ENCODE data around the gene SGCD. TPM values are rescaled to one million over a fixed set of nuclear protein-coding genes. Genes with fewer than 3 reads are reported as not detected.

The SGCD gene
- total and polyA plus RNA-seq, 2 of the 4 experiments (the other 2 are of a cell fraction) = 5.8 to 10.6 TPM

DNA sequence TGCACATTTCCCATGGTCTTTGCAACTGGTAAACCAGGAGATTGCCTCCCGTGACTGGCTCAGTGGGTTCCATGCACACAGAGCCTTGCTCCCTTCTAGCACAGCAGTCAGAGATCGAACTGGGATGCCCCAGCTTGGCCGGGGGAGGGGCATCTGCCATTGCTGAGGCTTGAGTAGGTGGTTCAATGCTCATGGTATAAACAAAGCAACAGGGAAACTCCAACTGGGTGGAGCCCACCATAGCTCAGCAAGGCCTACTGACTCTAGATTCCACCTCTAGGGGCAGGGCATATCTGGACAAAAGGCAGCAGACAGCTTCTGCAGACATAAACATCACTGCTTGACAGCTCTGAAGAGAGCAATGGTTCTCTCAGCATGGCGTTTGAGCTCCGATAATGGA is 456.1 kb downstream of the SGCD start:
- Histone ChIP-seq H3K4me2 (ENCODE audit: low read depth, low read length) (no peak overlapping the region), H3K18ac (ENCODE audit: low read depth, low read length) (no peak overlapping the region), H3K79me1 (ENCODE audit: low read depth in 1 of 2, low read length in 2 of 2) (no peaks in the 10 kb centered on the region), H3K36me3 (ENCODE audit: control insufficient read depth, insufficient read depth, low read length) (no peaks in the 10 kb centered on the region), H2BK120ac (ENCODE audit: low read depth, low read length) (no peak overlapping the region), H3K27me3 (ENCODE audit: control insufficient read depth, insufficient read depth, low read length) (no peaks in the 10 kb centered on the region), H3K27ac (ENCODE audit: insufficient read depth, low read length) (no peak overlapping the region), H2BK15ac (ENCODE audit: low read depth, low read length) (no peak overlapping the region), H2AK9ac (replicated peaks; ENCODE audit: low read depth, low read length, poor library complexity) (no peak overlapping the region), H3K56ac (ENCODE audit: extremely low read depth, insufficient read depth, low read length) (no peak overlapping the region), H3K14ac (replicated peaks; ENCODE audit: low read depth, low read length) (no peak overlapping the region), H3K9me1 (ENCODE audit: insufficient read depth, low read length) (no peaks in the 10 kb centered on the region), H4K20me1 (ENCODE audit: insufficient read depth, low read length) (no peaks in the 10 kb centered on the region), H4K91ac (ENCODE audit: insufficient read depth, low read depth, low read length) (no peak overlapping the region), H2AK5ac (ENCODE audit: low read depth, low read length) (no peak overlapping the region), H2BK20ac (ENCODE audit: low read depth, low read length) (no peak overlapping the region), H3K4ac (ENCODE audit: low read depth, low read length) (no peak overlapping the region), H2BK5ac (ENCODE audit: low read depth, low read length, poor library complexity, severe bottlenecking) (no peak overlapping the region), H3K9me3 (ENCODE audit: control insufficient read depth, insufficient read depth, low read length) (peaks cover 2% of the 10 kb centered on the region; the same call in 1 of the 2 replicates), H4K5ac (ENCODE audit: low read depth, low read length) (no peak overlapping the region), H3K4me3 (ENCODE audit: insufficient read depth, low read depth, low read length) (no peak overlapping the region), H3K9ac (ENCODE audit: low read depth, low read length) (no peak overlapping the region), H4K8ac (ENCODE audit: low read depth in 2 of 2, low read length in 2 of 2) (no peak overlapping the region), H3K23ac (ENCODE audit: low read depth, low read length) (no peak overlapping the region), H3K4me1 (ENCODE audit: control insufficient read depth, insufficient read depth, low read length) (peaks cover 2% of the 10 kb centered on the region; the same call in 1 of the 2 replicates), H2AFZ (replicated peaks; ENCODE audit: low read length, poor library complexity) (no peak overlapping the region)
- no TSS peak for BruUV-seq (replicated peaks)
- in situ Hi-C loops (cut with MboI; ENCODE audit: low sequenced_read_pairs) (no loop called here), dilution Hi-C loops (cut with HindIII; ENCODE audit: low sequenced_read_pairs, unreplicated experiment) (no loop called here), intact Hi-C loops (cut with micrococcal nuclease) (no loop called here)
- no peak for ATAC-seq (ENCODE audit: low read depth)
- 80% methylated on average over 2 of the region's 5 CpGs; no CpG with 5 or more reads in 1 of the 2 experiments for WGBS, 2 experiments (ENCODE audit: extremely low coverage in 2 of 2, insufficient read length in 1 of 2)
- ChIA-PET CTCF (no interaction called here), POLR2A (ENCODE audit: unreplicated experiment) (no interaction called here)
- DNase-seq = no peak
- TF ChIP-seq, protein P1, sequence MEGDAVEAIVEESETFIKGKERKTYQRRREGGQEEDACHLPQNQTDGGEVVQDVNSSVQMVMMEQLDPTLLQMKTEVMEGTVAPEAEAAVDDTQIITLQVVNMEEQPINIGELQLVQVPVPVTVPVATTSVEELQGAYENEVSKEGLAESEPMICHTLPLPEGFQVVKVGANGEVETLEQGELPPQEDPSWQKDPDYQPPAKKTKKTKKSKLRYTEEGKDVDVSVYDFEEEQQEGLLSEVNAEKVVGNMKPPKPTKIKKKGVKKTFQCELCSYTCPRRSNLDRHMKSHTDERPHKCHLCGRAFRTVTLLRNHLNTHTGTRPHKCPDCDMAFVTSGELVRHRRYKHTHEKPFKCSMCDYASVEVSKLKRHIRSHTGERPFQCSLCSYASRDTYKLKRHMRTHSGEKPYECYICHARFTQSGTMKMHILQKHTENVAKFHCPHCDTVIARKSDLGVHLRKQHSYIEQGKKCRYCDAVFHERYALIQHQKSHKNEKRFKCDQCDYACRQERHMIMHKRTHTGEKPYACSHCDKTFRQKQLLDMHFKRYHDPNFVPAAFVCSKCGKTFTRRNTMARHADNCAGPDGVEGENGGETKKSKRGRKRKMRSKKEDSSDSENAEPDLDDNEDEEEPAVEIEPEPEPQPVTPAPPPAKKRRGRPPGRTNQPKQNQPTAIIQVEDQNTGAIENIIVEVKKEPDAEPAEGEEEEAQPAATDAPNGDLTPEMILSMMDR (conservative IDR thresholded peaks at IDR 0.05; ENCODE audit: low read depth, low read length) = no peak
- TF ChIP-seq BHLHE40 (IDR thresholded peaks at IDR 0.05; ENCODE audit: low read depth, low read length) (no peak), CHD1 (IDR thresholded peaks at IDR 0.05; ENCODE audit: low read depth, low read length) (no peak), MAFK (IDR thresholded peaks at IDR 0.05; ENCODE audit: low read depth, low read length) (no peak), RAD21 (IDR thresholded peaks at IDR 0.05; ENCODE audit: low read length) (no peak), FOS (IDR thresholded peaks at IDR 0.05; ENCODE audit: low read depth, low read length) (no peak), RCOR1 (IDR thresholded peaks at IDR 0.05; ENCODE audit: insufficient replicate concordance, low read length) (no peak), SMC3 (IDR thresholded peaks at IDR 0.05; ENCODE audit: low read depth, low read length) (no peak), NFE2L2 (IDR thresholded peaks at IDR 0.05; ENCODE audit: low read depth, low read length) (no peak), CEBPB (IDR thresholded peaks at IDR 0.05; ENCODE audit: low read depth, low read length) (no peak), MXI1 (IDR thresholded peaks at IDR 0.05; ENCODE audit: borderline replicate concordance, low read depth, low read length) (no peak), RFX5 (IDR thresholded peaks at IDR 0.05; ENCODE audit: low read depth, low read length) (no peak), MAZ (IDR thresholded peaks at IDR 0.05; ENCODE audit: borderline replicate concordance, low read depth, low read length) (no peak), POLR2A (IDR thresholded peaks at IDR 0.05; ENCODE audit: low read depth, low read length) (no peak)
- TF ChIP-seq, protein P2, sequence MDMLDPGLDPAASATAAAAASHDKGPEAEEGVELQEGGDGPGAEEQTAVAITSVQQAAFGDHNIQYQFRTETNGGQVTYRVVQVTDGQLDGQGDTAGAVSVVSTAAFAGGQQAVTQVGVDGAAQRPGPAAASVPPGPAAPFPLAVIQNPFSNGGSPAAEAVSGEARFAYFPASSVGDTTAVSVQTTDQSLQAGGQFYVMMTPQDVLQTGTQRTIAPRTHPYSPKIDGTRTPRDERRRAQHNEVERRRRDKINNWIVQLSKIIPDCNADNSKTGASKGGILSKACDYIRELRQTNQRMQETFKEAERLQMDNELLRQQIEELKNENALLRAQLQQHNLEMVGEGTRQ (IDR thresholded peaks at IDR 0.05; ENCODE audit: low read depth, low read length) = no peak
- TF ChIP-seq, protein P3, sequence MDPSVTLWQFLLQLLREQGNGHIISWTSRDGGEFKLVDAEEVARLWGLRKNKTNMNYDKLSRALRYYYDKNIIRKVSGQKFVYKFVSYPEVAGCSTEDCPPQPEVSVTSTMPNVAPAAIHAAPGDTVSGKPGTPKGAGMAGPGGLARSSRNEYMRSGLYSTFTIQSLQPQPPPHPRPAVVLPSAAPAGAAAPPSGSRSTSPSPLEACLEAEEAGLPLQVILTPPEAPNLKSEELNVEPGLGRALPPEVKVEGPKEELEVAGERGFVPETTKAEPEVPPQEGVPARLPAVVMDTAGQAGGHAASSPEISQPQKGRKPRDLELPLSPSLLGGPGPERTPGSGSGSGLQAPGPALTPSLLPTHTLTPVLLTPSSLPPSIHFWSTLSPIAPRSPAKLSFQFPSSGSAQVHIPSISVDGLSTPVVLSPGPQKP (IDR thresholded peaks at IDR 0.05; ENCODE audit: borderline replicate concordance, low read depth, low read length) = no peak

Measured in IMR-90 (cell line).